ENCODE measurements around the gene TK1.

Gene TK1

GRCh38 chr17:78223061-78223460, 36.2 kb upstream of the TK1 start:
- no peak for FAIRE-seq
- DNase-seq (ENCODE audit: low spot score): no peak

- FAIRE-seq: no peak
- no peak for DNase-seq (ENCODE audit: low spot score)
Measured at GRCh38 chr17:78219396-78220150, 32.7 kb upstream of the TK1 start.

- no peak for DNase-seq (ENCODE audit: low spot score)
- no peak for FAIRE-seq
Measured at GRCh38 chr17:78214706-78215061, 27.8 kb upstream of the TK1 start.

DNA sequence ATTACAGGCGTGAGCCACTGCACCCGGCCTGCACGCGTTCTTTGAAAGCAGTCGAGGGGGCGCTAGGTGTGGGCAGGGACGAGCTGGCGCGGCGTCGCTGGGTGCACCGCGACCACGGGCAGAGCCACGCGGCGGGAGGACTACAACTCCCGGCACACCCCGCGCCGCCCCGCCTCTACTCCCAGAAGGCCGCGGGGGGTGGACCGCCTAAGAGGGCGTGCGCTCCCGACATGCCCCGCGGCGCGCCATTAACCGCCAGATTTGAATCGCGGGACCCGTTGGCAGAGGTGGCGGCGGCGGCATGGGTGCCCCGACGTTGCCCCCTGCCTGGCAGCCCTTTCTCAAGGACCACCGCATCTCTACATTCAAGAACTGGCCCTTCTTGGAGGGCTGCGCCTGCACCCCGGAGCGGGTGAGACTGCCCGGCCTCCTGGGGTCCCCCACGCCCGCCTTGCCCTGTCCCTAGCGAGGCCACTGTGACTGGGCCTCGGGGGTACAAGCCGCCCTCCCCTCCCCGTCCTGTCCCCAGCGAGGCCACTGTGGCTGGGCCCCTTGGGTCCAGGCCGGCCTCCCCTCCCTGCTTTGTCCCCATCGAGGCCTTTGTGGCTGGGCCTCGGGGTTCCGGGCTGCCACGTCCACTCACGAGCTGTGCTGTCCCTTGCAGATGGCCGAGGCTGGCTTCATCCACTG, 27.3 kb upstream of the TK1 start, which contains the start of gene BIRC5:
BIRC5 (plus strand) TSS at position 238 of the 690 bp plus-strand sequence; CDS start at position 302, 64 bp downstream.
- DNase-seq (ENCODE audit: low spot score) (peak; percentile 75), FAIRE-seq (no peak)

- FAIRE-seq (no peak), DNase-seq (ENCODE audit: low spot score) (no peak)
Measured at GRCh38 chr17:78211032-78211431, 24.2 kb upstream of the TK1 start.

- DNase-seq (ENCODE audit: low spot score): no peak
- FAIRE-seq: no peak
Measured at GRCh38 chr17:78210111-78210510, 23.3 kb upstream of the TK1 start.

DNA sequence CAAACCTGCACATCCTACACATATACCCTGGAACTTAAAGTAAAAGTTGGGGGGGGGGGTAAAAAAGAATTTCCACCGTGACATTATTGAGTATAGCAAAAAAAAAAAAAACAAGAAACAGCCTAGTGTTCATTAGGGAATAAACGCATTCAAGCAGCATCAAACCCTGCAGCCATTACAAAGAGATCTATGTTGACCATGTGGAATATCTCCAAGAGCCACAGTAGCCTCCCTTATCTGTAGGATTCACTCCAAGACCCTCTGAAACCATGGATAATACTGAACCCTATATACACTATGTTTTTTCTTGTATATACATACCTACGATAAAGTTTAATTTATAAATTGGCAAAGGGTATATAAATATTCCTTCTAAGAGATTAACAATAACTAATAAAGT, 21.6 kb upstream of the TK1 start:
- FAIRE-seq: no peak
- no peak for DNase-seq (ENCODE audit: low spot score)

DNA sequence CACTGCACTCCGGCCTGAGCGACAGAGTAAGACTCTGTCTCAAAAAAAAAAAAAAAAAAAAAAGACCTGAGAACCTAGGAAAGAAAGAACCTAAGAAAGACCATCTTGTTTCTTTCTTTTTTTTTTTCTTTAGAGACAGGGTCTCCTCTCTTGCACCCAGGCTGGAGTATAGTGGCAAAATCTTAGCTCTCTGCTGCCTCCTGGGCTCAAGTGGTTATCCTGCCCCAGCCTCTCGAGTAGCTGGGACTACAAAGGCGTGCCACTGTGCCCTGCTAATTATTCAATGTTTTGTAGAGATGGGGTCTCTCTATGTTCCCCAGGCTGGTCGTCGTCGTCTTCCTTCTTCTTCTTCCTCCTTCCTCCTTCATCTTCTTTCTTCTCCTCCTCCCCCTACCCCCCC, 19.4 kb upstream of the TK1 start:
- no peak for FAIRE-seq
- no peak for DNase-seq (ENCODE audit: low spot score)

GRCh38 chr17:78205124-78205775, 18.4 kb upstream of the TK1 start:
- DNase-seq (ENCODE audit: low spot score): no peak
- FAIRE-seq: no peak

DNA sequence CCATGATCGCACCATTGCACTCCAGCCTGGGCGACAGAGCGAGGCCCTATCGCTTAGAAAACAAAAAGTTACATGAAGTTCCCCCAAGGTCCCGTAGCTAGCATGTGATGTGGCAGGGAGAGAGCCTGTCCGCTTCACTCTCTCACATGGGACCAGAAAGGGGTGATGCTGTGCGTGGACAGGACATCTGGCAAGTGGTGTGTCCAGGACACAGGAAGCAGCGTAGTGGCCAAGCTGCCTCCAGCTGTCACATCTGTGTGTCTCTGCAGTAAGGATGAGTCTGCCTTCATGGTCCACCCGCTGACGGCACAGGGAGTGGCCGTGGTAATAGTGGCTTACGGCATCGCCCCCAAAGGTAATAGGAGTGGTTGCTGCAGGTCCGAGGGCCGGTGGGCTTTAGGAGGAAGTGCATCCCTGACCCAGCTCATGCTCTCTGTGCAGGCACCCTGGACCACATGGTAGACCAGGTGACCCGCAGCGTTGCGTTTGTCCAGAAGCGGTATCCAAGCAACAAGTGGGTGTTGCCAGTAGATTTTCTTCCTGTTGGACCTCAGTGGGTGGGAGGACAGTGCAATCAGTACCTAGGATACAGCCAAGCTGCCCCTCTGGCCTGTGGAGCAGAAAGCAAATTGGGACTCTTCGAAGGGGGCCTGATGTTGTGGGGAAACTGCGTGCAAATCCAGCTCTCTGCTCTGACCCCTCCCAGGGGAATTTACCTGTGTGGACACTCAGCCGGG, 17.7 kb upstream of the TK1 start:
- DNase-seq (ENCODE audit: low spot score) (no peak), FAIRE-seq (no peak)

- FAIRE-seq (no peak), DNase-seq (ENCODE audit: low spot score) (no peak)
Measured at GRCh38 chr17:78202666-78203065, 15.8 kb upstream of the TK1 start.

DNA sequence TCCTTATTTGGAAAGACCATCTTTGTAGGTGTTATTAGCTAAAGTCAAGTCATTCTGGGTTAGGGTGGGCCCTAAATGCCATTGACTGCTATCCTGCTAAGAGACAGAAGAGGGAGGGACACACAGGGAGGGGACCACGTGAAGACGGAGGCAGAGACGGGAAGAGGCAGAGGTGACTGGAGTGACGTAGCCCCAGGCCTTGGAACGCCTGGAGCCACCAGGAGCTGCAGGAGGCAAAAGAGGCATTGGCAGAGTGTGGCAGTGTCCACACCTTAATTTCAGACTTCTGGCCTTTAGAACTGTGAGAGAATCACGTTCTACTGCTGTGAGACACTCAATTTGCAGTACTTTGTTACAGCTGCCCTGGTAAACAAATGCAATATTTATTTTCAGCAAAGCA, 13.6 kb upstream of the TK1 start:
- no peak for FAIRE-seq
- no peak for DNase-seq (ENCODE audit: low spot score)

DNA sequence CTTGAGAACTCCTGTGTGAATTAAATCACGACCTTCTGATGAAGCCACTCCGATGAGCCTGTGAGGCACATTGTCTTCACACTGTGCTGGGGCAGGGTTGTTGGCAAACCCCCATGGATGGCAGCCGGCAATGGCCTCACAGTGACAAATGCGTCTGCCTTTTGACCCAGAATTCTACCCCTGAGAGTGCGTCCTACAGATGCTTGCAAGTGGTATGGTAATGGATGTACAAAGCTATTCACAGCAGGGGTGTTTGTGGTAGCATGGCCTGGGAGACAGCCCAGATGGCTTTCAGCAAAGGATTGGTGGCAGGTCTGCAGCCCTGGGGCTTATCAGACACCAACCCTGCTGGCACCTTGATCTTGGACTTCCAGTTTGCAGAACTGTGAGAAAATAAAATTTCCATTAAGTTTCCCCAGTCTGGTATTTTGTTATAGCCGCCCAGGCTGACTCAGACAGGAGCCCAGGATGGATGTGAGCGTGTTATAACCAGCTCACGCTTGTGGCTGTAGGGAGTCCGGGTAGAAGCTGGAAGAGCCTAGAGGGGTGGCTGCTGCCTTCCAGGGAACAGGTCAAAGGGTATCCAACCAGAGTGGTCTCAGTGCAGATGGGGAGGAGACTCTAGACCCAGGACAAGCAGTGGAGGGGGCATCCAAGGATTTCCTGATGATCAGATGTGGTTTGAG, 10.4 kb upstream of the TK1 start:
- no peak for FAIRE-seq
- DNase-seq (ENCODE audit: low spot score): no peak

GRCh38 chr17:78196716-78197115, 9.9 kb upstream of the TK1 start:
- FAIRE-seq (no peak), DNase-seq (ENCODE audit: low spot score) (no peak)

- FAIRE-seq (no peak), DNase-seq (ENCODE audit: low spot score) (peak; percentile 62)
Measured at GRCh38 chr17:78185981-78186691, 716 bp downstream of the TK1 start.

DNA sequence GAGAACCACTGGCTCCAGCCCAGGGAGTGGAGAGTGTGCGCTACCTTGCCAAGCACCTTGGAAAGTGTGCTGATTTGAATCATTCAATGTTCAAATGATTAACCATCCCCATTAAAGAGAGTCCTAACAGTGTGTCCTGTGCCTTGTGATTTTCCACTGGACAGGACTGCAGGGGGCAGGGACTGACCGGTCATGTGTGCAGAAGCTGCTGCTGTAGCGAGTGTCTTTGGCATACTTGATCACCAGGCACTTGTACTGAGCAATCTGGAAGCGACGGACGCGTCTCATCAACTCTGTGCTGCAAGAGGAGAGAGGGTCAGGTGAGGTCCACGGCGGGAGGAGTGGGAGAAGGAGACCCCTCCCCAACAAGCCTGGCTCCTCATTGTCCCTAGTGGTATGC, 2.0 kb downstream of the TK1 start:
- DNase-seq (ENCODE audit: low spot score) (peak; percentile 39), FAIRE-seq (peak; percentile 81)

- no peak for DNase-seq (ENCODE audit: low spot score)
Measured at GRCh38 chr17:78184351-78184750, 2.5 kb downstream of the TK1 start.

DNA sequence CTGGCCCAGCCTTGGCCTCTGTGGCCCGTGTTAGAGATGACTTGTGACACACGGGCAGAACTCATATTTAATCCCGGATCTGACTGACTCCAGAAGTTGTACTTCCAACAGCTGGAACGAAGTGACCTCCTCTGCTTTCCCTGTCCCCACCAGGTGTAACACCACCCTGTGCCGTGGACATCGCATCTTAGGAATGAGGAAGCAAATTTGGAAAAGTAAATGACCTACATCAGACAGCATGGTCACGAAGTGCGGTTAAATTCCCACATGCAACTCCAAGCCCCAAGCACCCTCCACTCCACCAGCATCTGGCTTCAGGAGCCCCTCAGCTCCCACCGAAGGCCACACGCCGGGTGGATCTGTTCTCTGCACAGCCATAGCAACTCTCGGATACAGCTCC, 2.9 kb downstream of the TK1 start:
- DNase-seq (ENCODE audit: low spot score) (no peak), FAIRE-seq (no peak)

More at GRCh38 chr17:78184351-78184750, 2.5 kb downstream of the TK1 start:
- no peak for FAIRE-seq

DNA sequence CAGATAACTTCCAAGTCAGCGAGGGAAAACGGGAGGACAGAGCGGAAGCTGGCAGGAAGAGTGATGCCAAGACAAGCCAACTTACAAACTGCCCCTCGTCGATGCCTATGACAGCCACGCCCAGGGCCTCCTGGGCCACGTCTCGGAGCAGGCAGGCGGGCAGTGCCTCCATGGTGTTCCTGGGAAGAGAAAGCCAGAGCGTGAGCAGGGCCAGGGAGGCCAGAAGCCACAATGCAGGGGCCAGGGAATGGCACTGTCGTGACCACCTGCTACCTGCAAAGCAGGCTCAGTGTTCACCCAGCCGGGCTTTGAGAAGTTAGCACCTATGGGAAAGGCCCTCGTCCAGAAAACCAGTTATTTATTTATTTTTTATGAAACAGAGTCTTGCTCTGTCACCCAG, 4.3 kb downstream of the TK1 start:
- DNase-seq (ENCODE audit: low spot score): no peak
- no peak for FAIRE-seq

DNA sequence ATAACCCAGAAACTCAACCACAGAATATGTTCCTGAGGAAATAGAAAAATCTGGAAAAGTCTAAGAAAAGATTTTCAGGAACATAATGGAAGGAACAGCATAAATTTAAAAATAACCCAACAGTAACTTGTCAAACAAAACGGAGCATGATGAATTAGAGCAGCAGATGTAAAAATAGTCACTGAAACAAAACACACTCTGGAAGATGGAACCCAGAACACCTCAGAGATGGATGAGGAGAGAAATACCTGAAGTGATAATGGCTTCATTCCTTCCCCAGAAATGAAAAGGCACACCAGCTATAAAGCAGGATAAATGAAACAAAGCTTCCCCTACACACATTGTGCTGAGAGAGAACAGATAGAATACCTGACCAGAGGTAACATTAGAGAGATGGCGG, 6.3 kb downstream of the TK1 start:
- DNase-seq (ENCODE audit: low spot score) (no peak), FAIRE-seq (no peak)

DNA sequence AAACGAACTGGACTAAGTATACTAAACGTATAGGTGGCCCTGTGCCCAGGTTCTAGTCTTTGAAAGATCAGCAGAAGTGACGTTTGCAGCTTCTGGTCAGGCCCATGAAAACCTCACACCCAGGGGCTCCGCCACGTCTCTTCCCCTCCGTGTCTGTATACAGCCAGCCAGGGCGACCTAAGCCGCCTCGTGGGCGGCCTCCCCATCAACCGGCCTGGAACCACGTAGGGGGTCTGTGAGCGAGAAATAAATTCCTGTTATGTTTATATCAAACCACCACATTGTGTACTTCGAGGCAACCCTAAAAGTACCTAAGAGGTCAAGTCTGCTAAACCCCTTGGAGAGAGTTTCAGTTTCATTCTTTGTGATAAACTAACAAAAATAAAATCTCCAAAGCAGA, 6.8 kb downstream of the TK1 start:
- FAIRE-seq: no peak
- no peak for DNase-seq (ENCODE audit: low spot score)

Measured in RCC 7860 (cell line).